Osteoblast (primary cell): ENCODE results near the gene PALM. TPM values are rescaled to one million over a fixed set of nuclear protein-coding genes. Genes with fewer than 3 reads are reported as not detected.
"Not testable (repeated sequence)": the region's sequence is repeated elsewhere in the genome, so short reads cannot be mapped to it uniquely, and the experiment has no call there.

Source experiments
- DNase-seq: peaks from one replicate; pipeline ENCODE4 v3.0.0; 2011; ENCODE audit warnings: low spot score, mixed read lengths; ENCODE audit not compliant: insufficient read length; ENCODE audit errors: missing footprints
- H2AFZ ChIP-seq: 2 replicates; pipeline ENCODE4 v1.6.0; 2011; ENCODE audit warnings: mild to moderate bottlenecking, low read length
- H3K27ac ChIP-seq: 2 replicates; pipeline ENCODE4 v1.5.1; 2011; ENCODE audit warnings: mild to moderate bottlenecking, low read depth, low read length, moderate library complexity
- H3K27me3 ChIP-seq: 2 replicates; pipeline ENCODE4 v1.6.0; 2012; ENCODE audit warnings: mild to moderate bottlenecking, control low read depth, inconsistent platforms, low read length, moderate library complexity; ENCODE audit not compliant: insufficient read depth
- H3K36me3 ChIP-seq: 2 replicates; pipeline ENCODE4 v1.5.1; 2011; ENCODE audit warnings: mild to moderate bottlenecking, low read length, control low read depth, moderate library complexity; ENCODE audit not compliant: insufficient read depth
- H3K4me1 ChIP-seq: 2 replicates; pipeline ENCODE4 v1.5.1; 2011; ENCODE audit warnings: mild to moderate bottlenecking, low read length, control low read depth, moderate library complexity; ENCODE audit not compliant: insufficient read depth
- H3K4me2 ChIP-seq: 2 replicates; pipeline ENCODE4 v1.6.0; 2011; ENCODE audit warnings: mild to moderate bottlenecking, low read length; ENCODE audit not compliant: insufficient read depth
- H3K4me3 ChIP-seq: fragments of 200-600 bp; sonication (generic); 3 replicates; pipeline ENCODE4 v1.5.1; 2012; ENCODE audit warnings: mild to moderate bottlenecking, low read length, inconsistent platforms; ENCODE audit not compliant: insufficient read depth
- H3K79me2 ChIP-seq: 2 replicates; pipeline ENCODE4 v1.6.0; 2012; ENCODE audit warnings: mild to moderate bottlenecking, low read length, control low read depth, inconsistent platforms; ENCODE audit not compliant: insufficient read depth
- H3K9me3 ChIP-seq: 2 replicates; pipeline ENCODE4 v1.5.1; 2011; ENCODE audit warnings: low read depth, low read length, control low read depth
- H4K20me1 ChIP-seq: 2 replicates; pipeline ENCODE4 v1.6.0; 2012; ENCODE audit warnings: mild to moderate bottlenecking, low read length, control low read depth; ENCODE audit not compliant: insufficient read depth
- total RNA-seq: library from RNA; depleted of rRNA; stranded (reverse); fragments of >200 nt; gene quantifications from 2 replicates; pipeline ENCODE4 v1.2.3, GENCODE V29; 2012
- TF ChIP-seq, protein P1 (sequence below): IDR thresholded peaks from 2 replicates; pipeline ENCODE4 v1.5.1; 2011; ENCODE audit warnings: mild to moderate bottlenecking, low read depth, low read length, moderate library complexity; ENCODE audit errors: extremely low read depth

PALM gene
- total RNA-seq, 1 donor, result 10.5 TPM

- Histone ChIP-seq H3K36me3 (no peaks in the 10 kb centered on the region), H3K4me2 (no peak within 1 kb of the TSS), H4K20me1 (no peaks in the 10 kb centered on the region), H2AFZ (no peak within 1 kb of the TSS), H3K27me3 (peaks cover 4% of the 10 kb centered on the region), H3K9me3 (no peaks in the 10 kb centered on the region), H3K4me3 (no peak within 1 kb of the TSS), H3K79me2 (no peaks in the 10 kb centered on the region), H3K27ac (no peak within 1 kb of the TSS), H3K4me1 (no peaks in the 10 kb centered on the region)
- TF ChIP-seq, protein P1, sequence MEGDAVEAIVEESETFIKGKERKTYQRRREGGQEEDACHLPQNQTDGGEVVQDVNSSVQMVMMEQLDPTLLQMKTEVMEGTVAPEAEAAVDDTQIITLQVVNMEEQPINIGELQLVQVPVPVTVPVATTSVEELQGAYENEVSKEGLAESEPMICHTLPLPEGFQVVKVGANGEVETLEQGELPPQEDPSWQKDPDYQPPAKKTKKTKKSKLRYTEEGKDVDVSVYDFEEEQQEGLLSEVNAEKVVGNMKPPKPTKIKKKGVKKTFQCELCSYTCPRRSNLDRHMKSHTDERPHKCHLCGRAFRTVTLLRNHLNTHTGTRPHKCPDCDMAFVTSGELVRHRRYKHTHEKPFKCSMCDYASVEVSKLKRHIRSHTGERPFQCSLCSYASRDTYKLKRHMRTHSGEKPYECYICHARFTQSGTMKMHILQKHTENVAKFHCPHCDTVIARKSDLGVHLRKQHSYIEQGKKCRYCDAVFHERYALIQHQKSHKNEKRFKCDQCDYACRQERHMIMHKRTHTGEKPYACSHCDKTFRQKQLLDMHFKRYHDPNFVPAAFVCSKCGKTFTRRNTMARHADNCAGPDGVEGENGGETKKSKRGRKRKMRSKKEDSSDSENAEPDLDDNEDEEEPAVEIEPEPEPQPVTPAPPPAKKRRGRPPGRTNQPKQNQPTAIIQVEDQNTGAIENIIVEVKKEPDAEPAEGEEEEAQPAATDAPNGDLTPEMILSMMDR, result no peak
- peak; percentile 35 for DNase-seq
These were observed 13.3 kb upstream of the PALM start, which contains the start of gene PRSS57 for GRCh38 chr19:695352-695949. TSS of gene PRSS57 (minus strand) at chr19:695452. CDS start at chr19:695430, 22 bp downstream.

DNA sequence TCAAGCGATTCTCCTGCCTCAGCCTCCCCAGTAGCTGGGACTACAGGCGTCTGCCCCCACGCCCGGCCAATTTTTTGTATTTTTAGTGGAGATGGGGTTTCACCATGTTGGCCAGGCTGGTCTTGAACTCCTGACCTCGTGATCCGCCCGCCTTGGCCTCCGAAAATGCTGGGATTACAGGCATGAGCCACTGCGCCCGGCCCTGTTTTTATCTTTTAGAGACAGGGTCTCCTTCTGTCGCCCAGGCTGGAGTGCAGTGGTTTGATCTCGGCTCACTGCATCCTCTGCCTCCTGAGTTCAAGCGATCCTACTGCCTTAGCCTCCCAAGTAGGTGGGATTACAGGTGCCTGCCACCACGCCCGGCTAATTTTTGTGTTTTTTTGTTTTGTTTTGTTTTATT, 10.2 kb upstream of the PALM start:
- not testable (repeated sequence) for H3K27me3 ChIP-seq, H3K27ac ChIP-seq, H4K20me1 ChIP-seq, H3K4me1 ChIP-seq, H2AFZ ChIP-seq, DNase-seq, H3K36me3 ChIP-seq, H3K9me3 ChIP-seq, H3K4me2 ChIP-seq, H3K4me3 ChIP-seq, H3K79me2 ChIP-seq

GRCh38 chr19:699885-700284, 8.8 kb upstream of the PALM start:
- H3K4me2 ChIP-seq, H3K79me2 ChIP-seq, H2AFZ ChIP-seq, H3K27ac ChIP-seq, H3K27me3 ChIP-seq, H3K4me3 ChIP-seq, H3K4me1 ChIP-seq, H4K20me1 ChIP-seq, H3K36me3 ChIP-seq, H3K9me3 ChIP-seq: not testable (repeated sequence)
- peak; percentile 22 for DNase-seq

GRCh38 chr19:702847-703246, 5.9 kb upstream of the PALM start:
- H3K4me1 ChIP-seq, DNase-seq, H3K36me3 ChIP-seq, H3K4me3 ChIP-seq, H3K27ac ChIP-seq, H2AFZ ChIP-seq, H4K20me1 ChIP-seq, H3K4me2 ChIP-seq, H3K9me3 ChIP-seq, H3K79me2 ChIP-seq, H3K27me3 ChIP-seq: not testable (repeated sequence)

- H2AFZ ChIP-seq, result no peak overlapping the region
- no peaks in the 10 kb centered on the region for H3K79me2 ChIP-seq
- DNase-seq, result peak; percentile 37
- no peak overlapping the region for H3K27ac ChIP-seq
- no peak overlapping the region for H3K4me3 ChIP-seq
- no peaks in the 10 kb centered on the region for H3K4me1 ChIP-seq
- no peaks in the 10 kb centered on the region for H4K20me1 ChIP-seq
- H3K27me3 ChIP-seq, result peaks cover 6% of the 10 kb centered on the region
- TF ChIP-seq, protein P1, result no peak
- no peaks in the 10 kb centered on the region for H3K36me3 ChIP-seq
- H3K9me3 ChIP-seq, result peaks cover 3% of the 10 kb centered on the region
- H3K4me2 ChIP-seq, result no peak overlapping the region
These were observed 5.4 kb upstream of the PALM start for GRCh38 chr19:703329-703650.
